ENCODE measurements around the gene SUPT20HL1.

DNA sequence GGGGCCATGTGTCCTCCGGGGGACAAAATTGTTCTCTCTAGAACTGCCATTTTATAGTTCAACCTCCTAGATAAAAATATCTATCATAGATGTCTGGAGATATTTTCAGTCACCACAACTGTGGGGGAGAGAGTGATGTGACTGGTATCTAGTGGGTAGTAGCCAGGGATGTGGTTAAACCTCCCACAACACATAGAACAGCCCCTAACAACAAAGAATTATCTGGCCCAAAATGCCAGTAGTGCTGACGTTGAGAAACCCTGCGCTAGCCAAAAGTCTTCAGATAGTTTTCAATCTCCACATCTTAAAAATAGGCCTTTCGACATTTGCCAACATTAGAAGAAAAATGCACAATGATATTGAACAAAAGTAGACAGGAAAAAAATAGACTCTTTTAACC lies 27.6 kb upstream of the SUPT20HL1 start:
- TF ChIP-seq POLR2A (IDR thresholded peaks at IDR 0.05; ENCODE audit: low read depth, low read length) (no peak), BHLHE40 (IDR thresholded peaks at IDR 0.05; ENCODE audit: low read depth, low read length) (no peak), MAFK (IDR thresholded peaks at IDR 0.05; ENCODE audit: low read depth, low read length) (no peak), RCOR1 (IDR thresholded peaks at IDR 0.05; ENCODE audit: insufficient replicate concordance, low read length) (no peak)
- TF ChIP-seq, protein P1, sequence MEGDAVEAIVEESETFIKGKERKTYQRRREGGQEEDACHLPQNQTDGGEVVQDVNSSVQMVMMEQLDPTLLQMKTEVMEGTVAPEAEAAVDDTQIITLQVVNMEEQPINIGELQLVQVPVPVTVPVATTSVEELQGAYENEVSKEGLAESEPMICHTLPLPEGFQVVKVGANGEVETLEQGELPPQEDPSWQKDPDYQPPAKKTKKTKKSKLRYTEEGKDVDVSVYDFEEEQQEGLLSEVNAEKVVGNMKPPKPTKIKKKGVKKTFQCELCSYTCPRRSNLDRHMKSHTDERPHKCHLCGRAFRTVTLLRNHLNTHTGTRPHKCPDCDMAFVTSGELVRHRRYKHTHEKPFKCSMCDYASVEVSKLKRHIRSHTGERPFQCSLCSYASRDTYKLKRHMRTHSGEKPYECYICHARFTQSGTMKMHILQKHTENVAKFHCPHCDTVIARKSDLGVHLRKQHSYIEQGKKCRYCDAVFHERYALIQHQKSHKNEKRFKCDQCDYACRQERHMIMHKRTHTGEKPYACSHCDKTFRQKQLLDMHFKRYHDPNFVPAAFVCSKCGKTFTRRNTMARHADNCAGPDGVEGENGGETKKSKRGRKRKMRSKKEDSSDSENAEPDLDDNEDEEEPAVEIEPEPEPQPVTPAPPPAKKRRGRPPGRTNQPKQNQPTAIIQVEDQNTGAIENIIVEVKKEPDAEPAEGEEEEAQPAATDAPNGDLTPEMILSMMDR (conservative IDR thresholded peaks at IDR 0.05; ENCODE audit: low read depth, low read length), result no peak

All from IMR-90 (cell line).